ENCODE data around the gene CDK4. TPM values are rescaled to one million over a fixed set of nuclear protein-coding genes. Genes with fewer than 3 reads are reported as not detected.
A peak's percentile ranks its signal among the peaks of the same experiment; 100 is the strongest.

The CDK4 gene
- total RNA-seq, 1 experiment from 2014 or later: 218 TPM

DNA sequence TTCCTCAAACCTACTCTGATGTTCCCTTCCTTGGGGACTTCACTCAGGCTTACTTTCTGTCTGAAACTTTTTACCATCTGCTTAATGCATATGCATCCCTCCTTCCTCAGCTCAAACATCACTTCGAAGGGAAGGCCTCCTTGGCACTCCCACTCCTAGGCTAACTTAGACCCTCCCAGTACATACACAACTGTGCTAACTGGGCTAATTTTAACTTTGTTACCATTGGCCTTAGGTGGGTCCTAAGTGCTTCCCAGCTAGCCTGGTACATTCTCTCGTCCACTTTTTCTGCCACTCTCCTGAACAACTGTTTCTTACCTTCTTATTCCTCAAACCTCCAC, 24.1 kb upstream of the CDK4 start:
- Histone ChIP-seq H2AK5ac (ENCODE audit: insufficient read length, low read length) (no peak overlapping the region), H3K4me2 (ENCODE audit: insufficient read depth, insufficient read length, low read length) (no peak overlapping the region), H2BK12ac (ENCODE audit: insufficient read length, low read depth, low read length) (no peak overlapping the region), H3K27me3 (ENCODE audit: insufficient read depth, low read length) (no peaks in the 10 kb centered on the region), H3K9me3 (ENCODE audit: control insufficient read depth, low read depth, low read length) (no peaks in the 10 kb centered on the region), H4K8ac (replicated peaks; ENCODE audit: insufficient read length, low read depth, low read length) (no peak overlapping the region), H2BK120ac (ENCODE audit: low read depth, low read length, poor library complexity, severe bottlenecking) (no peak overlapping the region), H3K4me1 (ENCODE audit: insufficient read depth, low read length) (no peaks in the 10 kb centered on the region), H3K14ac (ENCODE audit: insufficient read depth, low read length) (no peak overlapping the region), H4K20me1 (ENCODE audit: control insufficient read depth, insufficient read depth, insufficient read length) (no peaks in the 10 kb centered on the region), H2BK15ac (ENCODE audit: low read depth, low read length) (no peak overlapping the region), H3T11ph (ENCODE audit: low read length) (no peak overlapping the region), H3K79me1 (ENCODE audit: insufficient read depth, low read depth, low read length, poor library complexity, severe bottlenecking) (no peaks in the 10 kb centered on the region), H2BK20ac (ENCODE audit: low read depth, low read length, poor library complexity, severe bottlenecking) (no peak overlapping the region), H4K91ac (ENCODE audit: insufficient read length, low read depth, low read length) (no peak overlapping the region), H3K79me2 (ENCODE audit: insufficient read depth, low read length) (no peaks in the 10 kb centered on the region), H4K5ac (ENCODE audit: insufficient read length, low read depth, low read length) (no peak overlapping the region), H2BK5ac (ENCODE audit: insufficient read length, low read length) (no peak overlapping the region), H3K23me2 (ENCODE audit: insufficient read length, low read depth, low read length, poor library complexity, severe bottlenecking) (peaks cover 8% of the 10 kb centered on the region), H3K23ac (ENCODE audit: insufficient read length, low read depth, low read length) (no peak overlapping the region), H3K4ac (ENCODE audit: low read depth, low read length) (no peak overlapping the region), H2AFZ (ENCODE audit: low read length) (no peak overlapping the region), H3K9ac (ENCODE audit: extremely low read depth, insufficient read length, low read length) (no peak overlapping the region), H3K18ac (ENCODE audit: insufficient read length, low read depth, low read length) (no peak overlapping the region), H3K56ac (ENCODE audit: insufficient read length, low read depth, low read length) (no peak overlapping the region), H3K27ac (ENCODE audit: insufficient read length, low read depth, low read length) (no peak overlapping the region)
- TF ChIP-seq, protein P1, sequence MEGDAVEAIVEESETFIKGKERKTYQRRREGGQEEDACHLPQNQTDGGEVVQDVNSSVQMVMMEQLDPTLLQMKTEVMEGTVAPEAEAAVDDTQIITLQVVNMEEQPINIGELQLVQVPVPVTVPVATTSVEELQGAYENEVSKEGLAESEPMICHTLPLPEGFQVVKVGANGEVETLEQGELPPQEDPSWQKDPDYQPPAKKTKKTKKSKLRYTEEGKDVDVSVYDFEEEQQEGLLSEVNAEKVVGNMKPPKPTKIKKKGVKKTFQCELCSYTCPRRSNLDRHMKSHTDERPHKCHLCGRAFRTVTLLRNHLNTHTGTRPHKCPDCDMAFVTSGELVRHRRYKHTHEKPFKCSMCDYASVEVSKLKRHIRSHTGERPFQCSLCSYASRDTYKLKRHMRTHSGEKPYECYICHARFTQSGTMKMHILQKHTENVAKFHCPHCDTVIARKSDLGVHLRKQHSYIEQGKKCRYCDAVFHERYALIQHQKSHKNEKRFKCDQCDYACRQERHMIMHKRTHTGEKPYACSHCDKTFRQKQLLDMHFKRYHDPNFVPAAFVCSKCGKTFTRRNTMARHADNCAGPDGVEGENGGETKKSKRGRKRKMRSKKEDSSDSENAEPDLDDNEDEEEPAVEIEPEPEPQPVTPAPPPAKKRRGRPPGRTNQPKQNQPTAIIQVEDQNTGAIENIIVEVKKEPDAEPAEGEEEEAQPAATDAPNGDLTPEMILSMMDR (conservative IDR thresholded peaks at IDR 0.05): no peak
- Mint-ChIP-seq H3K27ac (no peak overlapping the region), H3K4me1 (peaks cover 7 to 10% of the 10 kb centered on the region in 2 experiments; a peak in 3 of 4 replicates), H3K27me3 (ENCODE audit: low read depth) (peaks cover 7% of the 10 kb centered on the region; the same call in 1 of the 2 replicates), H3K36me3 (ENCODE audit: insufficient read depth in 1 of 3, low read depth in 3 of 3) (peaks cover under 1 to 9% (median 3%) of the 10 kb centered on the region in 3 experiments; a peak in 3 of 7 replicates), H3K9me3 (no peaks in the 10 kb centered on the region), H3K4me3 (peak overlapping the region in 1 of 2 experiments; percentile 7; a peak in 1 of 5 replicates)
- WGBS (ENCODE audit: extremely low coverage, insufficient read length, low lambda C conversion rate): no CpG with 5 or more reads among the region's 2 CpGs
- DNase-seq: no peak

All from H9 (cell line).